Measurements from ENCODE around the gene TEAD1.

DNA sequence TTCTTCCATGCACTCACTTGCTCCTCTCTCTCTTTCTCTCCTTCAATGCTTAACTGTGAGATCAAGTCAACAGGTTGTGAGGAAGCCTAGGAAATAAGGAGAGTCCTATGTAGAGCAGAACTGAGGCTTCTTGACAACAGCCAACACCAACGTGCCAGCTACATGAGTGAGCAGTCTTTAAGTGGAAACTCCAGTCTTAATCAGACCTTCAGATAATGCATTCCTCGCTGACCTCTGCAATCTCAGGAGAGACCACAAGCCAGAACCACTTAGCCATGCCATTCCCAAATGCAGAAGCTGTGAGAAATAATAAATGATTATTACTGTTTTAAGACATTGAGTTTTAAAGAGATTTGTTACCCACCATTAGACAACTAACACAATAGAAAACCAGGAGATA lies 6.1 kb upstream of the TEAD1 start:
- TF ChIP-seq, protein P1, sequence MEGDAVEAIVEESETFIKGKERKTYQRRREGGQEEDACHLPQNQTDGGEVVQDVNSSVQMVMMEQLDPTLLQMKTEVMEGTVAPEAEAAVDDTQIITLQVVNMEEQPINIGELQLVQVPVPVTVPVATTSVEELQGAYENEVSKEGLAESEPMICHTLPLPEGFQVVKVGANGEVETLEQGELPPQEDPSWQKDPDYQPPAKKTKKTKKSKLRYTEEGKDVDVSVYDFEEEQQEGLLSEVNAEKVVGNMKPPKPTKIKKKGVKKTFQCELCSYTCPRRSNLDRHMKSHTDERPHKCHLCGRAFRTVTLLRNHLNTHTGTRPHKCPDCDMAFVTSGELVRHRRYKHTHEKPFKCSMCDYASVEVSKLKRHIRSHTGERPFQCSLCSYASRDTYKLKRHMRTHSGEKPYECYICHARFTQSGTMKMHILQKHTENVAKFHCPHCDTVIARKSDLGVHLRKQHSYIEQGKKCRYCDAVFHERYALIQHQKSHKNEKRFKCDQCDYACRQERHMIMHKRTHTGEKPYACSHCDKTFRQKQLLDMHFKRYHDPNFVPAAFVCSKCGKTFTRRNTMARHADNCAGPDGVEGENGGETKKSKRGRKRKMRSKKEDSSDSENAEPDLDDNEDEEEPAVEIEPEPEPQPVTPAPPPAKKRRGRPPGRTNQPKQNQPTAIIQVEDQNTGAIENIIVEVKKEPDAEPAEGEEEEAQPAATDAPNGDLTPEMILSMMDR (IDR thresholded peaks at IDR 0.05 in 2 of 3, conservative IDR thresholded peaks at IDR 0.05 in 1 of 3; ENCODE audit: insufficient read depth in 2 of 3, low read depth in 1 of 3, low read length in 3 of 3): no peak
- TF ChIP-seq, protein P2, sequence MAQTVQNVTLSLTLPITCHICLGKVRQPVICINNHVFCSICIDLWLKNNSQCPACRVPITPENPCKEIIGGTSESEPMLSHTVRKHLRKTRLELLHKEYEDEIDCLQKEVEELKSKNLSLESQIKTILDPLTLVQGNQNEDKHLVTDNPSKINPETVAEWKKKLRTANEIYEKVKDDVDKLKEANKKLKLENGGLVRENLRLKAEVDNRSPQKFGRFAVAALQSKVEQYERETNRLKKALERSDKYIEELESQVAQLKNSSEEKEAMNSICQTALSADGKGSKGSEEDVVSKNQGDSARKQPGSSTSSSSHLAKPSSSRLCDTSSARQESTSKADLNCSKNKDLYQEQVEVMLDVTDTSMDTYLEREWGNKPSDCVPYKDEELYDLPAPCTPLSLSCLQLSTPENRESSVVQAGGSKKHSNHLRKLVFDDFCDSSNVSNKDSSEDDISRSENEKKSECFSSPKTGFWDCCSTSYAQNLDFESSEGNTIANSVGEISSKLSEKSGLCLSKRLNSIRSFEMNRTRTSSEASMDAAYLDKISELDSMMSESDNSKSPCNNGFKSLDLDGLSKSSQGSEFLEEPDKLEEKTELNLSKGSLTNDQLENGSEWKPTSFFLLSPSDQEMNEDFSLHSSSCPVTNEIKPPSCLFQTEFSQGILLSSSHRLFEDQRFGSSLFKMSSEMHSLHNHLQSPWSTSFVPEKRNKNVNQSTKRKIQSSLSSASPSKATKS (CRISPR knock-in tag; IDR thresholded peaks at IDR 0.05): no peak
- TF ChIP-seq SMARCE1 (IDR thresholded peaks at IDR 0.05) (no peak), ADNP (tag; IDR thresholded peaks at IDR 0.05) (no peak)
- TF ChIP-seq, protein P3, sequence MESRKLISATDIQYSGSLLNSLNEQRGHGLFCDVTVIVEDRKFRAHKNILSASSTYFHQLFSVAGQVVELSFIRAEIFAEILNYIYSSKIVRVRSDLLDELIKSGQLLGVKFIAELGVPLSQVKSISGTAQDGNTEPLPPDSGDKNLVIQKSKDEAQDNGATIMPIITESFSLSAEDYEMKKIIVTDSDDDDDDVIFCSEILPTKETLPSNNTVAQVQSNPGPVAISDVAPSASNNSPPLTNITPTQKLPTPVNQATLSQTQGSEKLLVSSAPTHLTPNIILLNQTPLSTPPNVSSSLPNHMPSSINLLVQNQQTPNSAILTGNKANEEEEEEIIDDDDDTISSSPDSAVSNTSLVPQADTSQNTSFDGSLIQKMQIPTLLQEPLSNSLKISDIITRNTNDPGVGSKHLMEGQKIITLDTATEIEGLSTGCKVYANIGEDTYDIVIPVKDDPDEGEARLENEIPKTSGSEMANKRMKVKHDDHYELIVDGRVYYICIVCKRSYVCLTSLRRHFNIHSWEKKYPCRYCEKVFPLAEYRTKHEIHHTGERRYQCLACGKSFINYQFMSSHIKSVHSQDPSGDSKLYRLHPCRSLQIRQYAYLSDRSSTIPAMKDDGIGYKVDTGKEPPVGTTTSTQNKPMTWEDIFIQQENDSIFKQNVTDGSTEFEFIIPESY (CRISPR knock-in tag; IDR thresholded peaks at IDR 0.05): no peak
